C4-2B (cell line): ENCODE data around the gene TMEM59.

Experiments
- ZFX ChIP-seq: fragments of 450-650 bp; IDR thresholded peaks from 2 replicates; pipeline ENCODE4 v1.6.1; 2017
- TF ChIP-seq, protein P1 (sequence below): fragments of 450-650 bp; conservative IDR thresholded peaks from 2 replicates; pipeline ENCODE4 v1.5.1; 2017; ENCODE audit warnings: mild to moderate bottlenecking

DNA sequence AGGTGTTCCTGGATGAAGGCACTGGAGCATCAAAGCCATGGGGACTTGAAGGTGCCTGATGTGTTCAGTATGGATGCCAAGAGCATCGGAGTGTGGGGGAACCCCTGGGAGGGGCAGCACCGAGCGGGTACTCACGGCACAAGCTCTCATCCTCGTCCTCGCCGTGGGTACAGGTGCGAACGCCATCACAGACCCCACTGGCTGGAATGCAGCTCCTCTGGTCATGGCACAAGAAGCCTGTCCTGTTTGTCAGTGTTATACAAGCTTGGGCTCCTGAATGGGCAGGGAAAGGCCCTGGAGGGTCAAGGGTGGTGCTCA is 41.0 kb downstream of the TMEM59 start:
- TF ChIP-seq, protein P1, sequence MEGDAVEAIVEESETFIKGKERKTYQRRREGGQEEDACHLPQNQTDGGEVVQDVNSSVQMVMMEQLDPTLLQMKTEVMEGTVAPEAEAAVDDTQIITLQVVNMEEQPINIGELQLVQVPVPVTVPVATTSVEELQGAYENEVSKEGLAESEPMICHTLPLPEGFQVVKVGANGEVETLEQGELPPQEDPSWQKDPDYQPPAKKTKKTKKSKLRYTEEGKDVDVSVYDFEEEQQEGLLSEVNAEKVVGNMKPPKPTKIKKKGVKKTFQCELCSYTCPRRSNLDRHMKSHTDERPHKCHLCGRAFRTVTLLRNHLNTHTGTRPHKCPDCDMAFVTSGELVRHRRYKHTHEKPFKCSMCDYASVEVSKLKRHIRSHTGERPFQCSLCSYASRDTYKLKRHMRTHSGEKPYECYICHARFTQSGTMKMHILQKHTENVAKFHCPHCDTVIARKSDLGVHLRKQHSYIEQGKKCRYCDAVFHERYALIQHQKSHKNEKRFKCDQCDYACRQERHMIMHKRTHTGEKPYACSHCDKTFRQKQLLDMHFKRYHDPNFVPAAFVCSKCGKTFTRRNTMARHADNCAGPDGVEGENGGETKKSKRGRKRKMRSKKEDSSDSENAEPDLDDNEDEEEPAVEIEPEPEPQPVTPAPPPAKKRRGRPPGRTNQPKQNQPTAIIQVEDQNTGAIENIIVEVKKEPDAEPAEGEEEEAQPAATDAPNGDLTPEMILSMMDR = no peak
- no peak for TF ChIP-seq ZFX
